DND-41 (cell line): ENCODE results near the gene PDZRN3.

ENCODE experiments used
- ATAC-seq: fragments of 200-7000 bp; cut with Tn5 transposase; 3 replicates; pipeline ENCODE4 v1.9.1; 2021; ENCODE audit warnings: low read depth; ENCODE audit not compliant: insufficient read depth
- DNase-seq: peaks from one replicate; pipeline ENCODE4 v3.0.0-alpha.2; 2020
- H2AFZ ChIP-seq: 2 replicates; pipeline ENCODE4 v1.6.0; 2012; ENCODE audit warnings: low read depth, low read length
- H3K27ac ChIP-seq: 2 replicates; pipeline ENCODE4 v1.5.1; 2012; ENCODE audit warnings: low read length, inconsistent platforms
- H3K27me3 ChIP-seq: fragments of 200-600 bp; sonication (generic); 2 replicates; pipeline ENCODE4 v1.6.0; 2012; ENCODE audit warnings: low read length, mild to moderate bottlenecking, inconsistent platforms; ENCODE audit not compliant: insufficient read depth, poor library complexity
- H3K36me3 ChIP-seq: 2 replicates; pipeline ENCODE4 v1.5.1; 2012; ENCODE audit warnings: low read length, inconsistent platforms; ENCODE audit not compliant: insufficient read depth
- H3K4me1 ChIP-seq: 2 replicates; pipeline ENCODE4 v1.5.1; 2012; ENCODE audit warnings: mild to moderate bottlenecking, low read length; ENCODE audit not compliant: insufficient read depth
- H3K4me2 ChIP-seq: 2 replicates; pipeline ENCODE4 v1.6.0; 2012; ENCODE audit warnings: mild to moderate bottlenecking, moderate library complexity, low read length, inconsistent platforms; ENCODE audit not compliant: insufficient read depth
- H3K4me3 ChIP-seq, 2 experiments: fragments of 200-600 bp in 1 of 2; shearing (Covaris generic) in 1 of 2; 2 replicates each; pipeline ENCODE4 v1.5.1; 2012 to 2016; ENCODE audit warnings: inconsistent platforms in 2 of 2, low read length in 2 of 2, mild to moderate bottlenecking in 2 of 2, low read depth in 1 of 2, moderate library complexity in 1 of 2
- H3K79me2 ChIP-seq: 2 replicates; pipeline ENCODE4 v1.6.0; 2012; ENCODE audit warnings: low read length, inconsistent platforms; ENCODE audit not compliant: insufficient read depth
- H3K9ac ChIP-seq: 2 replicates; pipeline ENCODE4 v1.6.0; 2012; ENCODE audit warnings: low read depth, mild to moderate bottlenecking, inconsistent platforms, low read length, moderate library complexity
- H3K9me3 ChIP-seq: 2 replicates; pipeline ENCODE4 v1.5.1; 2012; ENCODE audit warnings: low read length, moderate library complexity, mild to moderate bottlenecking, inconsistent platforms; ENCODE audit not compliant: insufficient read depth, severe bottlenecking
- H4K20me1 ChIP-seq: 2 replicates; pipeline ENCODE4 v1.6.0; 2012; ENCODE audit warnings: low read length; ENCODE audit not compliant: insufficient read depth
- CTCF ChIP-seq: IDR thresholded peaks from 2 replicates; pipeline ENCODE4 v1.5.1; 2012; ENCODE audit warnings: borderline replicate concordance, low read length, moderate library complexity, mild to moderate bottlenecking; ENCODE audit not compliant: poor library complexity, severe bottlenecking; ENCODE audit errors: extremely low read depth
- EZH2 ChIP-seq: IDR thresholded peaks from 3 replicates; pipeline ENCODE4 v1.6.1; 2012; ENCODE audit warnings: borderline replicate concordance, low read depth, mild to moderate bottlenecking, moderate library complexity, low read length, inconsistent platforms; ENCODE audit not compliant: severe bottlenecking

The PDZRN3 gene

DNA sequence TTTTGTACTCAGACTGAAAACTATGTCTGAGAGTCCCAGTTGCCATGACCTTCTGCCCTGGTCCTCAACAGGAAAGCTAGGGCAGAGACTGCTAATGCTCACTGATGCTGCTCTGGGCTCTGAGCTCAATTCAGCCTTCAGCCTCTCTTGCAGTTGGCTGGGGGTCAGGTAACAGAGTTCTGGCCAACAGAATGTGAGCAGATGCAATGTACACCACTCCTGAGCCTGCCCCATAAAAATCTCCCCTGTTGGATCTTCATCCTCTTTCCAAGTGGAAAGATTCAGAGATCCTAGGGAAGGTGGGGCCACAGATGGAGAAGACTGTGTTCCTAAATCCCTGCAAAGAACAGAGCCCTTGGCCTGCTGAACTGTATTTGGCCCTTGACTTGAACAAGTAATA is 87.8 kb downstream of the PDZRN3 start:
- ATAC-seq (no peak), DNase-seq (no peak)
- Histone ChIP-seq H3K36me3 (no peaks in the 10 kb centered on the region), H3K4me1 (no peaks in the 10 kb centered on the region), H3K9me3 (no peaks in the 10 kb centered on the region), H3K9ac (no peak overlapping the region), H3K4me3 (no peak overlapping the region), H3K27me3 (no peaks in the 10 kb centered on the region), H3K79me2 (no peaks in the 10 kb centered on the region), H4K20me1 (no peaks in the 10 kb centered on the region), H2AFZ (no peak overlapping the region), H3K4me2 (no peak overlapping the region), H3K27ac (no peak overlapping the region)
- no peak for TF ChIP-seq CTCF
- TF ChIP-seq EZH2: no peak

DNA sequence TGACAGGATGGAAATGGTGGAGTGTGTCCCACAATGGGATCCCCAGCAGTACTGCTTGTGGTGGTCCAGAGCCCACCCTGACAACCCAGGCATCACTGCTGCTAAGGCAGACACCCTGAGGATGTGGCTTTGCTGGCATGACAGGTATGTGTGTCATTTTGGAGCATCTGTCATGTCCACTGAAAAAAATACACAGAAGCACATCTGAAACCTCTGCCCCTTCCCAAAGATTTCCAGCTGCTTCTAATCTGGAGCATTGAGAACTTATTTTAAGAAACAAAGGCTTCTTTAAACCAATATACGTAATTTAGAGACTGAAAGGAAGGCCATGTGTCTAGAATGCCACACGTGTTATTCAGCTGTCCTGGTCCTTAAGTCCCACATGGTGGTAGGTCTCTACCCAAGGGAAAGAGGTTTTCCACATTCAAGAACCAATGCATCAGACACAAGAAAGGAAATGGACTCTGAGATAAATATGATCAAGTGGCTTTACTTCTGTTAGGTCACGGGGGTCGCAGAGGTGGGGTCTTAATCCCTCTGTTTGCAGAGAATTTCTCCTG is 88.3 kb downstream of the PDZRN3 start:
- no peaks in the 10 kb centered on the region for H3K4me1 ChIP-seq
- H3K27me3 ChIP-seq: no peaks in the 10 kb centered on the region
- no peak for ATAC-seq
- no peak overlapping the region for H3K9ac ChIP-seq
- H3K36me3 ChIP-seq: no peaks in the 10 kb centered on the region
- no peak for DNase-seq
- H4K20me1 ChIP-seq: no peaks in the 10 kb centered on the region
- H3K9me3 ChIP-seq: no peaks in the 10 kb centered on the region
- no peak overlapping the region for H3K27ac ChIP-seq
- TF ChIP-seq CTCF (no peak), EZH2 (no peak)
- no peak overlapping the region for H3K4me3 ChIP-seq
- no peak overlapping the region for H2AFZ ChIP-seq
- H3K79me2 ChIP-seq: no peaks in the 10 kb centered on the region
- H3K4me2 ChIP-seq: no peak overlapping the region

GRCh38 chr3:73535931-73536330 is 88.8 kb downstream of the PDZRN3 start:
- Histone ChIP-seq H3K27me3 (no peaks in the 10 kb centered on the region), H2AFZ (no peak overlapping the region), H3K9me3 (no peaks in the 10 kb centered on the region), H3K9ac (no peak overlapping the region), H4K20me1 (no peaks in the 10 kb centered on the region), H3K4me3 (no peak overlapping the region), H3K4me2 (no peak overlapping the region), H3K79me2 (no peaks in the 10 kb centered on the region), H3K36me3 (no peaks in the 10 kb centered on the region), H3K27ac (no peak overlapping the region), H3K4me1 (no peaks in the 10 kb centered on the region)
- TF ChIP-seq CTCF: no peak
- no peak for TF ChIP-seq EZH2
- ATAC-seq: no peak
- no peak for DNase-seq

DNA sequence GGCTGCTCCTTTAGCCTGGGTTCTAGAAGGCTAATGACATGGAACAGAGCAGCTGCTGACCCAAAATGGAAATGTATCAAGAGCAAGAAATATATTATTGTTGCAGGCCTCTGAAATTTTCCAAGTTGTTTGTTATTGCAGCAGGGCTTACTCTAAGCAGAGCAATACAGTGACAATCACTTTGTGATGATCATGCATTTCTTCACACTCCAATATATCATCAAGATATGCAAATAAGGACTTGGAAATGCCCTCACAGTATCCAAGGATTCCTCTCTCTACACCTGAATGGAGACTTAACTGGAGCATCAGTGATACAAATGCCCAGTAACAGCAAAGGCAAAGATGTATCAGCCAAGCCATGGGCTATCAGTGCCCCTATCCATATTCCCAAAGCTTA is 89.6 kb downstream of the PDZRN3 start:
- Histone ChIP-seq H3K27ac (no peak overlapping the region), H3K4me1 (no peaks in the 10 kb centered on the region), H3K79me2 (no peaks in the 10 kb centered on the region), H3K4me2 (no peak overlapping the region), H4K20me1 (no peaks in the 10 kb centered on the region), H3K9me3 (no peaks in the 10 kb centered on the region), H3K36me3 (no peaks in the 10 kb centered on the region), H3K9ac (no peak overlapping the region), H3K27me3 (no peaks in the 10 kb centered on the region), H2AFZ (no peak overlapping the region), H3K4me3 (no peak overlapping the region)
- TF ChIP-seq EZH2 (no peak), CTCF (no peak)
- ATAC-seq (no peak), DNase-seq (no peak)
